DMS153 treated with DMSO at 0.1 percent for 48 hours (cell line): ENCODE measurements around the gene NKX1-2.
"Not testable (repeated sequence)": the region's sequence is repeated elsewhere in the genome, so short reads cannot be mapped to it uniquely, and the experiment has no call there.

ENCODE experiments used
- DNase-seq: peaks from one replicate; lab custom pipeline; 2025; ENCODE audit not compliant: unreplicated experiment; lab: John Stamatoyannopoulos, UW

Gene NKX1-2

DNA sequence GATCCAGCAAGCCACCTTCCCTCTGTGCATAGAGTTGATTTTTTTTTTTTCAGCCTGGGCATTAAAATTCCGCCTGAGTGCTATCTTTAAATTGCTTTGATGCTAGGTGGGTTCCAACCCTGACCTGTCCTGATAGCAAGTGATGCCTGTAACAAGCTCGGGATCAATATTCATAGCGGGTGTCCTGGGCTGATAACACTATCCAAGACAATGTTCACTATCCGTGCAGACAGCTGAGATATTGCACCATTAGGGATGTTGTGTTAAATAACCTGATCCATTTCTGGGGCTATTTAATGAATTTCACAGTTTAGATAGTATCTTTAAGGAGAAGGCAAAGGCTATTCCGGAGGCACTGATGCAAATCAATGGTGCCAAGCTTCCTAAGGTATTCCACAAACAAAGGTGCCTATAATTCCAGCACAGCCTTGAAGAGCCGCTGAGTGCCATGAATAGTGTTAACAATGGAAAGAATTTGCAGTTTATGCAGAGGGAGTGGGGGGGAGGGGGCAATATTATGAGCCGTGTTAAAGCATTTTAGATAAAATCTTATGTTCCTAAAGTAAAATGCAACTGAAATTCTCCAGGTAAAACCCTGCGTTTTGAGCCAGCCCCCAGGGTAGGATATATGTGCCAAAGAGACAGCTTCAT, 4.2 kb upstream of the NKX1-2 start:
- no peak for DNase-seq

DNA sequence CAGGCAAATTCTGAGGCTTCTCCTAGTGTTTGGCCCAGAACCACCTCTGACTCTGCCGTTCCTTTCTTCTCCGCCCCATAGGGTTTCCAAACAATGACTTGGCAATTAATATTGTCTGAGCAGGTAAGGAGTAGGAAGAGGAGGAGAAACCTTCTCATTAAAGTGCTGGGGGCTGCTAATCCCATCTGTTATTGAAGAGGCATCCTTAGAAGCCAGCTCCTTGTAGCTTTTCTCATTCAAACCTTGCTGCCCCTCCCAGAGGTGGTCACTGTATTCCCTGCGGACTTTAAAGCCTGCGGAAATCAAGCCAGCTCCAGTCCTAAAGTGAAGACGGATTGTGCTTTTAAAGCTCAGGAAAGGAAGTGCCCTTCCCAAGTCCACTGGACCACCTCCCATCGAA, 1.4 kb upstream of the NKX1-2 start:
- DNase-seq = no peak

DNA sequence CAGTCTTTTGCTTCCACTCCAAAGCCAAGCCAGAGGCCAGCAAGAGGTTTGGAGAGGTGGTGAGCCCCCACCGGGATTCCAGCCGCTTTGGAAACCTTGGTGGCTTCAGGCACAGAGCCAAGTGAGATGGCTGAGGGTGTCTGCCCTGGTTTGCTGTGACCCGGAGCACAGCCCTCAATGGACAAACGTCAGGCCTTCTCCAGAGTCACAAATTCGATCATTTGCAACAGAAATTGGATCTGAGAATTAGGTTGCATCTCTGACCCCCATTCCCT, 885 bp upstream of the NKX1-2 start:
- no peak for DNase-seq

DNA sequence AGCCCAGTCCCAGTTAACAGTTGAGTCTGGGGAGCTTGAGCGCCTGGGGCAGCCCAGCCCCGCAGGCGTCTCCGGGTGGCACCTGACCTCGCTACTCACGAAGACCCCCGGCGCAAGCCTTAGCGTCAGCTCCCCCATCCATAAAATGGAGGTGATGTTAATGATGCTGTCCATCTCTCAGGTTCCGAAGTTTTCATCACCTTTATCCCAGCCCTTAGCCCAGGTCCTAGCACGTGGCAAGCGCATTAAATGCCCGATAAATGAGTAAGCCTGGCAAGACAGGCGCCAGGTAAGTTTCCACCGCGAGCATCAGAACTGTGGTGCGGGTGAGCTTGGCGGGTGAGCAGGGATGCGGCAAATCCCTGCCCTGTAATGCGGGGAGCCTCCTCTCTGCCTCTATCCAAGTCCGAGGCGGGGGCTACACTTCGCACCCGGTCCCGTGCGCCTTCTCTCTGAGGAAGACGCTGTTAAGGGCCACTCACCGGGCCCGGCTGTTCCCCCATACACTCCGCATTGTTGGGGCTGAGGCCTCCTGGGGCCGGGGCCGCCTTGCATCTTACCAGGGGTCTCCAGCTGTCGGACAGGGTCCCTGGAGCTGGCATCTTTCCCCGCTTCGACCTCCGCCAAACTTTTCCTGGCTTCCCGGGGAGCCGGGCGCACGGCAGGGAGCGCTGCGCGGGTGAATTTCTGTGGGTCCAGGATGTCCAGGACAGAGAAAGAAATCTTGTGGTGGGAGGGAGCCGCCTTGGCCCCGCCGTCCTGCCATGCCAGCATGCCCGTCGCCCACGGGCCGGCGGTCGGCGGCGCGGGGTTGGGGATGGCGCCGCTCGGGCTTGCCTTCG, 444 bp downstream of the NKX1-2 start:
- DNase-seq = no peak

DNA sequence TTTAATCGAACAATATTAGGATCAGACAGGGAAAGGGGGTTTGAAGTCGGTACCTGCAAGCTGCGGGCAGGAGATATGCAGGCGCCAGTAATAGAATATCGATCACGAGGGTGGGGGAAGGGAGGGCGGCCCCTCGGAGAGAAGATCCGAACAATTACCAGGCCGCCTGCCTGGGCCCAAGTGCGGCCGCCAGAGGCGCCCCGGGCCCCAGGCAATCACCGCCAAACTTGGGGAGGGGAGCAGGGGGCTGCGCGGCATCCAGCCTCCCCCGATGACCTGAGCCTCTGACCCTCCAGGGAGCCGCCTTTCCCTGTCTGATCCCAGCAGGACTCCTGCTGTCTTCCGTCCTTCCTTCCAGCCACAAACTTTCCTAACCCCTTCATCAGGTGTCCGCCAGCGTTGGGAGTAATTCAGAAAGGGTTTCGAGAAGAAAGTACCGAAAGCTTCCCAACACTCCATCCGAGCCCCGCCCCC, 1.1 kb downstream of the NKX1-2 start:
- no peak for DNase-seq

DNA sequence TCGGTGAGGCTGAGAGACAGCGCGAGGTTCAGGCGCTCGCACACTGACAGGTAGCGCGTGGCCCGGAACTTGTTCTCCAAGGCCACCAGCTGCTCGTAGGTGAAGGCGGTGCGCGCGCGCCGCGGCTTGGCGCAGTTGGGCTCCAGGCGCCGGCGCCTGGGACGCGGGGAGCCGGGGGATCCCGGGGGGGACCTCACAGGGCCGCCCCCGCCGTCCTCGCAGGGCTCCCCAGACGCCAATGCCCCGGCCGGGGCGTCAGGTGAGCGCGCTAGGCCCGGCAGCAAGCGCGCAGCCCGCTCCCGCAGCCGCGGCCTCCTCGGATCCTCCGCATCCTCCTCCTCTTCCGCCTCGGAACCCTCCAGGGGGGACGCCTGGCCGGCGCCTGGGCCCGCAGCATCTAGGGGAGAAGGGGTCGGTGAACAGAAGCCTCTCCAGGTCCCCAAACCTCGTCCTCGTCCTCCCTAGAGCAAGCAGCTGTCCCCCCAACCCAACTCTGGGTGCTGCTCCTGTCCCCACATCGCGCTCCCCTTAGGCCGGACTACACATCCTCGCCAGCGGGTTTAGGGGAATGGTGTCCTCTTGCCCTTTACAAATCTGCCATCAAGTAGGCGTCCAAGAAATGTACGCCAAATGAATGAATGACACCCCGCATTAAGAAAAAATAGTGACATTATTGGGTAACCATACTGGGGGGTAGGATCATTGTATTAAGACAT, 1.9 kb downstream of the NKX1-2 start:
- no peak for DNase-seq

DNA sequence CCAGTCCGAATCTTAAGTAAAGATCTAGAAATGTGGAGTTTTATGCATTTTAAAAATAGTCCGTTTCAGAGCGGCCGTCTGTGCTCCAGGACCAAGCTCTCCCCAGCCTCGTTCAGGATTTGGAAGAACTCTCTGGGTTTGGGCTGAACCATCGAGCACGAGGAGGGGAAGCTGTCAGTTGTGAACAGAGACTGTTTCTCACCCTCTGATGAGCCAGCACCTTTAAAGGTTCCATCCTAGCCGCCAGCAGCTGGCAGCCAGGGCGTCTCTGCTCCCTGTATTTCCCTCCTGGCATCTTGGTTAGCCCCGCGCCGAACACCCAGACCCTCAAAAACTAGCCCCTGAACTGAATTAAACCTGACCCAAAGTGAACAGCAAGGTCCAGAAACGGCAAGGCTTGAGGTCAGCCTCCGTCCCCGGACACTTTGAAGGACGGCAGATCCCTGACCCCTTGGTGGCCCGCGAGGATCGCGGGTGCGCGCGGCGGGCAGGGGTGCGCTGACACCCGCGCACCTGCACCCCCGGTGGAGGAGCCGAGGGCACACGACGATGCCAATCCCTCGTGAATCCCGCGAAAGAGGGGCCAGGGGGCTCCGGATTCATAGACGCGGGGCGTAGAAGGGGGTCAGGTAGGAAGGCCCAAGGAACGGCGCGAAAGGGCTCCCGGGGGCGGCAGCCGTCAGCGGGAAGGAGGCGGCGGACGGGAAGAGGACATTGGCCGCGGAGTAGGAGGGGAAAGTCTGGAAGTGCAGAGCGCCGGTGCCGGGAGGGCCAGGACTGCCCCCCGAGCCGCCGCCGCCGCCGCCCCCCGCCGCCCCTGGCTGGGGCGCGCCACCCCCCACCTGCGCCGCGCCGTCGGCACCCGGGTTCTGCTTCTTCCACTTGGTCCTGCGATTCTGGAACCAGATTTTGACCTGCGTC, 2.7 kb downstream of the NKX1-2 start:
- no peak for DNase-seq

DNA sequence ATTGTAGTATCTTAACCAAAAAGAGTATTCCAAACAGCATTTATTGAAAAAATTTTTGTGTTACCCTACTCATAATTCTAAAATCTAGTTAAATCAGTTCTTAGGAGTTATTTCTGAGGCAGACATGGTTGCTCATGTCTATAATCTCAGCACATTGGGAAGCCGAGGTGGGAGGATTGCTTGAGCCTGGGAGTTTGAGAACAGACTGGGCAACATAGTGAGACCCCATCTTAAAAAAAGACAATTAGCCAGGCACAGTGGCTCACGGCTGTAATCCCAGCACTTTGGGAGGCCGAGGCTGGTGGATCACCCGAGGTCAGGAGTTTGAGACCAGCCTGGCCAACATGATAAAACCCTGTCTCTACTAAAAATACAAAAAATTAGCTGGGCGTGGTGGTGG, 8.1 kb downstream of the NKX1-2 start:
- not testable (repeated sequence) for DNase-seq

DNA sequence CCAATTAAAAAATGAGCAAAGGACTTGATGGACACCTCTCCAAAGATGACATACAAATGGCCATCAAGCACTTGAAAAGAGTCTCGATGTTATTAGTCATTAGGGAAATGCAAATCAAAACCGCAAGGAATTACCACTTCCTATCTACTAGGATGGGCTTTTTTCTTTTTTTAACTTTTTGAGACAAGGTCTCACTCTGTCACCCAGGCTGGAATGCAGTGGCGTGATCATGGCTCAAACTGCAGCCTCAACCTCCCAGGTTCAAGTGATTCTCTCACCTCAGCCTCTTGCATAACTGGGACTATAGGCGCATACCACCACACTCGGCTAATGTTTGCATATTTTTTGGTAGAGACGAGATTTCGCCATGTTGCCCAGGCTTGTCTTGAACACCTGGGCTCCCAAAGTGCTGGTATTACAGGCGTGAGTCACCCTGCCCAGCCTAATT, 13.6 kb downstream of the NKX1-2 start:
- DNase-seq = no peak

DNA sequence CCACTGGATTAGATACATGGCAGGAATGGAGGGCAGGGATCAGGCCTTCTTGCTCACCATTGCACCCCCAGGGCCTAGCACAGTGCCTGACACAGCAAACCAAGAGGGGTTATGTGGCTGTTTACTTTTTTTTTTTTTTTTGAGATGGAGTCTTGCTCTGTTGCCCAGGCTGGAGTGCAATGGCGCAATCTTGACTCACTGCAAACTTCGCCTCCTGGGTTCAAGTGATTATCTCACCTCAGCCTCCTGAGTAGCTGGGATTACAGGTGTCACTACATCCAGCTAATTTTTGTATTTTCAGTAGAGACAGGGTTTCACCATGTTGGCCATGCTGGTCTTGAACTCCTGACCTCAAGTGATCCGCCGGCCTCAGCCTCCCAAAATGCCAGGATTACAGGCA, 14.2 kb downstream of the NKX1-2 start:
- DNase-seq = not testable (repeated sequence)

DNA sequence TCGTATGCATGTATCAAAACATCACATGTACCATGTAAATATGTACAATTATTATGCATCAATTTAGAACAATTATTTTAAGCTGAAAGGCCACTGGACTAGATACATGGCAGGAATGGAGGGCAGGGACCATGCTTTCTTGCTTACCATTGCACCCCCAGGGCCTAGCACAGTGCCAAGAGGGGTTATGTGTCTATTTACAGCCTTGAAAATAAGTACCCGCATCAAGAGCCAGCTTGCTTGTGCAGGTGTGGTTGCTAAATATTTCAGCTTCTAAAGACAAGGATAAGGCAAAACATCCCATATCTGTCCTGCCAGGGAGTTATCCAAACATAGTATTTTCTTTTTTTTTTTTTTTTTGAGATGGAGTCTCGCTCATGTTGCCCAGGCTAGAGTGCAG, 16.4 kb downstream of the NKX1-2 start:
- no peak for DNase-seq

DNA sequence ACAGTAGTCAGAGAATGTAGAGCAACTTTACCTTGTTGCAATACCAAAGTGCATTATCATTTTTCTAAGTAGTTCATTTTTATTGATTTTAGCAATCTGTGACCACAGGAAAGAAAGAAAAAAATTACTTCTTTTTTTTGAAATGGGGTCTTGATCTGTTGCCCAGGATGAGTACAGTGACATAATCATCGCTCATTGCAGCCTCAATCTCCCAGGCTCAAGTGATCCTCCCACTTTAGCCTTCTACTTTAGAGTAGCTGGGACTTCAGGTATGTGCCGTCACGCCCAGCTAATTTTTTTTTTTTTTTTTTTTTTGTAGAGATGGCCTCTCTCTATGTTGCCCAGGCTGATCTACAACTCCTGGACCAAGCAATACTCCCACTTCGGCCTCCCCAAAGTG, 19.8 kb downstream of the NKX1-2 start:
- DNase-seq = no peak

DNA sequence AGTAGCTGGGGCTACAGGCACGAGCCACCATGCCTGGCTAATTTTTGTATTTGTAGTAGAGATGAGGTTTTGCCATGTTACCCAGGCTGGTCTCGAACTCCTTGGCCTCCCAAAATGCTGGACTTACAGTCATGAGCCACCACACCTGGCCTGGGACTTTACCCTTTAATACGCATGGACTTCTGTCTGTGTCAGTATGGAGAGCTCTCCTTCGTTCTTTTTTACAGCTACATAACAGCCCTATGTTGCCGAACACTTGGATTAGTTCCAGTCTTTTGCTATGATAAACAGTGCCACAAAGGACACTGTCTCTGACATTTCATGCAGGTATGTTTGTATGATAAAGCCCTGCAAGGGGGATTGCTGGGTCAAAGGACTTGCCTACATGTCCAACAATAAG, 20.3 kb downstream of the NKX1-2 start:
- no peak for DNase-seq

DNA sequence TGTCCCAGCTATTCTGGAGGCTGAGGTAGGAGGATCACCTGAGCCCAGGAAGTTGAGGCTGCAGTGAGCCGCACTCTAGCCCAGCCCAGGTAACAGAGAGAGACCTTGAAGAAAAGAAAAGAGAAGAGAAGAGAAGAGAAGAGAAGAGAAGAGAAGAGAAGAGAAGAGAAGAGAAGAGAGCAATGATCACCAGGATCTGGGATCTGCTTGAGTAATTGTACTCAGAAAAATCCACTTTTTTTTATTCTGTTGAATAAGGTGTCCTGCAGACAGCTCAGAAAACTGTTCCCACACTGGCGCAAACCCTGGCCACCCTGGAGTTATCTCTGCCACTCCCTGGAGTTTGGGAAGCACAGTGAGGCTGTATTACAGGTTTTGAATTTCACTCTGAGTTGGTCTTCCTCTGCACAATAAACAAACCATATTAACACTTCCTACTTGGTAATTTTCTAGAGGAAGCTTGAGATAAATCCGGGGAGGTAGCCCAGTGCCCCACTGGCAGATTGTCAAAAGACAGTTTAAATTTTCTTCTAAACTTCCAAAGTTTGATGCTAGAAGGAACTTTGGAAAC, 21.5 kb downstream of the NKX1-2 start:
- DNase-seq = no peak

DNA sequence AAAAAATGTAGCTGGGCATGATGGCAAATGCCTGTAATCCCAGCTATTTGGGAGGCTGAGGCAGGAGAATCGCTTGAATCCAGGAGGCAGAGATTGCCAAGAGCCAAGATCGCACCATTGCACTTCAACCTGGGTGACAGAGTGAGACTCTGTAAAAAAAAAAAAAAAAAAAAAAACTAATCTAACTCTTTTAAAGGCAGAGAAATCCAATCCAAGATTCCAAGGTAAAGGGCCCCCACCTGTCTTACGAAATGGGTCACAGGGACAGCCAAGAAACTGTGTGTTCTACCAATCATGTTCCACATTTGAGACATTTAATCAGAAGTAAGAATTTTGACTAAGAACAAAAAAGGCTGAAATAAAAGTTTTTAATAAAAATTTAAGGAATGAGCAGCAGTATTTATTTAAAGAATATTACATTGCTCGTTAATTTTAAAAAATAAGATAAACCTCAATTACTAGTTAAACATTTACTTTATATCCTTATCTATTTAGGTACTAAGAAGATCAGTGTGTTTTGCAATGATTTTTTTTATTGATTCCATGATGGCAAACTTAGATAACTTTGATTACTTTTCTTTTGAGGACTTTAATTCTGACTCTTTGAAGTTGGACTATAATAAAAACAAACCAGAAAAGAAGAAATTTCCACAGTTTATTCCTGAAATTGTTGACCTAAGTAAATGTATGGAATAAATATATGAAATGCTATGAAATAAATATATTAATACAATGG, 24.4 kb downstream of the NKX1-2 start:
- no peak for DNase-seq

DNA sequence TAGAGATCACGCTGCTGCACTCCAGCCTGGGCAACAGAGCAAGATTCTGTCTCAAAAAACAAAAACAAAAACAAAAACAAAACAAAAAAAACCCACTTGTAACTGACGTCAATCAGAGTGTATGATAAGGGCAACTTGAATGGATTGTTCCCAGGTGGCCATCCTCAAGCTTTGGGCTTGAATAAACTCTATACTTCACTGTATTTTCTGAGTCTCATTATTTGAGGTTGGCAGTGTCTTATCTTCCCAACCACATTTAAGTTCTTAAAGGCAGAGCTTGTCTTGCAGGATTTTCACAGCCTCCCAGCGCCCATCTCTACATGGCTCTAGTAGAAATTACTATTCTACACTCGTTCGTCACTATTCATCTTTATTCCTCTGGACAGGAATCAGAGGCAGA, 26.0 kb downstream of the NKX1-2 start:
- no peak for DNase-seq

DNA sequence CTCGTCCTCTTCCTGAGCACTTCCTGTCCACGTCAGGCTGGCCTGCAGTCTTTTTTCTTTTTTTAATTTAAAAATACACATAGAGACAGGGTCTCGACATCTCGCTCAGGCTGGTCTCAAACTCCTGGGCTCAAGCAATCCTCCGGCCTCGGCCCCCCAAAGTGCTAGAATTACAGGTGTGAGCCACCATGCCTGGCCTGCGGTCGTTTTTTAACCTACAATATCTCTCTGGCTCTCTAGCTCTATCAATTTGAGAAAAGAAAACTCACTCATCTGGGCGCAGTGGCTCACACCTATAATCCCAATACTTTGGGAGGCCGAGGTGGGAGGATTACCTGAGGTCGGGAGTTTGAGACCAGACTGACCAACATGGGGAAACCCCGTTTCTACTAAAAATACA, 27.1 kb downstream of the NKX1-2 start:
- DNase-seq = no peak

DNA sequence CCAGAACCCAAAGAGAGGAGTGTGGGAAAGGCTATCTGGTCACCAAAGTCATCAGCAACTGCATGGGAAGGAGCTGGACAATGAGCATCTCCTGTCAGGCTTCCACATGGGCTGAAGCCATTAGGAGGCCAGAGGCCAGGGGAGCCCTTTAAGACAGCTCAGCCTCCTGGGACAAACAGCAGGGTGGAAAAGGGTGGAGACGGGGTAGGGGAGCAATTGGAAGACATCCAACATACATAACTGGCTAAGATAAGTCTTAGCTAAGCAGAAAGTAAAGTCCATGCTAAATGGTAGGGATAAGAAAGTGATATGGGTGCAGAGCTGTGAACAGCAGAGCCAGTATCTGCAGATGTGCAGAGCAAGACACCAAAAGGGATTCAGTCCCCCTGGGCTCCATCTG, 29.6 kb downstream of the NKX1-2 start:
- no peak for DNase-seq

DNA sequence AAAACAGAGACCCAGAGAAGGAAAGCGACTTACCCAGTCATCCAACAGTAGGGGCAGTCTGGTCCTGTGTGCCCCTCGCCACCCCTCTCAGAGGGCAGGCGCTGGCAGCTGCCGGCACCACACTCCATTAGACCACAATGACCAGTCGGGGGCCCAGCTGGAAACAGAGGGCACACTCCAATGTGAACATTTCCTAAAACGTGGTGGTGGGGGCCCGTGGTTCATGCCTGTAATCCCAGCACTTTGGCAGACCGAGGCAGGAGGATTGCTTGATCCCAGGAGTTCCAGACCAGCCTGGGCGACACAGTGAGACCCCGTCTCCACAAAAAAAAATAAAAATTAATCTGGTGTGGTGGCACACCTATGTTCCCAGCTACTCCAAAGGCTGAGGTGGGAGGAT, 30.2 kb downstream of the NKX1-2 start:
- no peak for DNase-seq
